NB4 (cell line): ENCODE results near the gene CD27.
A peak's percentile ranks its signal among the peaks of the same experiment; 100 is the strongest.

Source experiments
- DNase-seq: peaks from one replicate; pipeline ENCODE4 v3.0.0; 2010; ENCODE audit warnings: low read depth
- H3K4me3 ChIP-seq: one replicate; pipeline ENCODE4 v1.5.1; 2011; ENCODE audit warnings: mild to moderate bottlenecking, low read depth, low read length, moderate library complexity
- CTCF ChIP-seq: IDR thresholded peaks from one replicate; pipeline ENCODE4 v1.5.1; 2012; ENCODE audit warnings: low read depth, low read length
- MYC ChIP-seq: IDR thresholded peaks from 2 replicates; pipeline ENCODE4 v1.6.1; 2011; ENCODE audit warnings: low read depth, low read length
- POLR2A ChIP-seq: IDR thresholded peaks from 2 replicates; pipeline ENCODE4 v1.6.1; 2011; ENCODE audit warnings: mild to moderate bottlenecking; ENCODE audit not compliant: insufficient read length; ENCODE audit errors: extremely low read depth
- TF ChIP-seq, protein P1 (sequence below): IDR thresholded peaks from 2 replicates; pipeline ENCODE4 v1.6.1; 2011; ENCODE audit warnings: low read depth, low read length

Gene CD27

GRCh38 chr12:6407236-6407954, 37.4 kb upstream of the CD27 start:
- TF ChIP-seq MYC (no peak), CTCF (no peak), POLR2A (no peak)
- TF ChIP-seq, protein P1, sequence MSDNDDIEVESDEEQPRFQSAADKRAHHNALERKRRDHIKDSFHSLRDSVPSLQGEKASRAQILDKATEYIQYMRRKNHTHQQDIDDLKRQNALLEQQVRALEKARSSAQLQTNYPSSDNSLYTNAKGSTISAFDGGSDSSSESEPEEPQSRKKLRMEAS = no peak
- H3K4me3 ChIP-seq = no peak overlapping the region
- DNase-seq = no peak

DNA sequence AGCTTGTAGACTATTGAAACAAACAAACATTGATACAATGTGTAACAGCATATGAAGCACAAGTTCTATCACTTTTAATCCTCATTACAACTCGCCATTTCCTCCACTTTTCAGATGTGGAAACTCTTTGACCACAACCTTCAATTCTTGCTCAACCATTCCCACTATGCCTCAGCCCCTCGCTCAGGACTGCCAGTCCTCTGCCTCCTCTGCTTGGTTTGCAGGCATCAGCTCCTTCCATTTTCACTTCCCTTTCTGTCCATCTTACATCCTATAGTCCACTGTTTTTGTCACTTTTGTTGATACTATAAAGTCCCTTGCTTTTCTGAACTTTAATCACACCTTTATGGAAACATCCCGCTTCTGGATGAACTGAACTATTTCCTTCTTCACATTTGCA, 28.2 kb upstream of the CD27 start:
- no peak overlapping the region for H3K4me3 ChIP-seq
- TF ChIP-seq CTCF = no peak
- TF ChIP-seq, protein P1 = no peak
- peak; percentile 92 for DNase-seq

GRCh38 chr12:6418796-6419195, 26.0 kb upstream of the CD27 start:
- DNase-seq = no peak
- no peak for TF ChIP-seq MYC
- no peak overlapping the region for H3K4me3 ChIP-seq

DNA sequence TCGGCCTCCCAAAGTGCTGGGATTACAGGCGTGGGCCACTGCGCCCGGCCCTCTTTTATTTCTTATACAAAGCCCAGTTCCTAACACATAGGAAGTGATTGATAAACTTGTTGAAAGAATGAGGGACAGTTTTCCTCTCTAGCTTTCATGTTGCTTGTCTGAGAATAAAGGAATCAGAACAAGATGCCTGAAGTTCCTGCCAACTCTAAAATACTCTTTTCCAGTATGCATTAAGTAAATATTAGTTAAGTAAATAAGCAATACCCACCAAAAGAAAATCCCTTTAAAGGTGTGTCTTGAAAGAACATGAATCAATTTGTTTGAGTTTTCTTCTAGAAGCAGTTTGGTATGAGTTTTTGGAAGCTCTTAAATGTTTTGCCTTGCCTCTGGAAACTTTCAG, 24.4 kb upstream of the CD27 start:
- H3K4me3 ChIP-seq = no peak overlapping the region
- TF ChIP-seq, protein P1 = no peak
- TF ChIP-seq POLR2A (no peak), CTCF (no peak), MYC (no peak)

GRCh38 chr12:6423267-6424007, 21.3 kb upstream of the CD27 start:
- H3K4me3 ChIP-seq = no peak overlapping the region
- TF ChIP-seq, protein P1 = peak; percentile 95
- TF ChIP-seq CTCF = peak; percentile 77
- TF ChIP-seq MYC = peak; percentile 97
- TF ChIP-seq POLR2A = no peak
- peak; percentile 96 for DNase-seq

More for the DNA sequence above, 24.4 kb upstream of the CD27 start:
- DNase-seq = no peak

GRCh38 chr12:6424008-6424347, 20.8 kb upstream of the CD27 start:
- H3K4me3 ChIP-seq = no peak overlapping the region
- TF ChIP-seq CTCF (no peak), POLR2A (no peak), MYC (no peak)
- TF ChIP-seq, protein P1 = no peak
- no peak for DNase-seq
